Hippocampal formation (tissue), 2 donors: ENCODE results near the gene FAM120A.
"Not testable (repeated sequence)": the region's sequence is repeated elsewhere in the genome, so short reads cannot be mapped to it uniquely, and the experiment has no call there.

Experiments used
- DNase-seq, 2 donors: peaks; one replicate each; lab custom pipeline; 2025; lab: John Stamatoyannopoulos, UW

Gene FAM120A, protein sequence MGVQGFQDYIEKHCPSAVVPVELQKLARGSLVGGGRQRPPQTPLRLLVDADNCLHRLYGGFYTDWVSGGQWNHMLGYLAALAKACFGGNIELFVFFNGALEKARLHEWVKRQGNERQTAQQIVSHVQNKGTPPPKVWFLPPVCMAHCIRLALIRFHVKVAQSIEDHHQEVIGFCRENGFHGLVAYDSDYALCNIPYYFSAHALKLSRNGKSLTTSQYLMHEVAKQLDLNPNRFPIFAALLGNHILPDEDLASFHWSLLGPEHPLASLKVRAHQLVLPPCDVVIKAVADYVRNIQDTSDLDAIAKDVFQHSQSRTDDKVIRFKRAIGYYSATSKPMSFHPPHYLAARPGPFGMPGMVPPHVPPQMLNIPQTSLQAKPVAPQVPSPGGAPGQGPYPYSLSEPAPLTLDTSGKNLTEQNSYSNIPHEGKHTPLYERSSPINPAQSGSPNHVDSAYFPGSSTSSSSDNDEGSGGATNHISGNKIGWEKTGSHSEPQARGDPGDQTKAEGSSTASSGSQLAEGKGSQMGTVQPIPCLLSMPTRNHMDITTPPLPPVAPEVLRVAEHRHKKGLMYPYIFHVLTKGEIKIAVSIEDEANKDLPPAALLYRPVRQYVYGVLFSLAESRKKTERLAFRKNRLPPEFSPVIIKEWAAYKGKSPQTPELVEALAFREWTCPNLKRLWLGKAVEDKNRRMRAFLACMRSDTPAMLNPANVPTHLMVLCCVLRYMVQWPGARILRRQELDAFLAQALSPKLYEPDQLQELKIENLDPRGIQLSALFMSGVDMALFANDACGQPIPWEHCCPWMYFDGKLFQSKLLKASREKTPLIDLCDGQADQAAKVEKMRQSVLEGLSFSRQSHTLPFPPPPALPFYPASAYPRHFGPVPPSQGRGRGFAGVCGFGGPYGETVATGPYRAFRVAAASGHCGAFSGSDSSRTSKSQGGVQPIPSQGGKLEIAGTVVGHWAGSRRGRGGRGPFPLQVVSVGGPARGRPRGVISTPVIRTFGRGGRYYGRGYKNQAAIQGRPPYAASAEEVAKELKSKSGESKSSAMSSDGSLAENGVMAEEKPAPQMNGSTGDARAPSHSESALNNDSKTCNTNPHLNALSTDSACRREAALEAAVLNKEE

DNA sequence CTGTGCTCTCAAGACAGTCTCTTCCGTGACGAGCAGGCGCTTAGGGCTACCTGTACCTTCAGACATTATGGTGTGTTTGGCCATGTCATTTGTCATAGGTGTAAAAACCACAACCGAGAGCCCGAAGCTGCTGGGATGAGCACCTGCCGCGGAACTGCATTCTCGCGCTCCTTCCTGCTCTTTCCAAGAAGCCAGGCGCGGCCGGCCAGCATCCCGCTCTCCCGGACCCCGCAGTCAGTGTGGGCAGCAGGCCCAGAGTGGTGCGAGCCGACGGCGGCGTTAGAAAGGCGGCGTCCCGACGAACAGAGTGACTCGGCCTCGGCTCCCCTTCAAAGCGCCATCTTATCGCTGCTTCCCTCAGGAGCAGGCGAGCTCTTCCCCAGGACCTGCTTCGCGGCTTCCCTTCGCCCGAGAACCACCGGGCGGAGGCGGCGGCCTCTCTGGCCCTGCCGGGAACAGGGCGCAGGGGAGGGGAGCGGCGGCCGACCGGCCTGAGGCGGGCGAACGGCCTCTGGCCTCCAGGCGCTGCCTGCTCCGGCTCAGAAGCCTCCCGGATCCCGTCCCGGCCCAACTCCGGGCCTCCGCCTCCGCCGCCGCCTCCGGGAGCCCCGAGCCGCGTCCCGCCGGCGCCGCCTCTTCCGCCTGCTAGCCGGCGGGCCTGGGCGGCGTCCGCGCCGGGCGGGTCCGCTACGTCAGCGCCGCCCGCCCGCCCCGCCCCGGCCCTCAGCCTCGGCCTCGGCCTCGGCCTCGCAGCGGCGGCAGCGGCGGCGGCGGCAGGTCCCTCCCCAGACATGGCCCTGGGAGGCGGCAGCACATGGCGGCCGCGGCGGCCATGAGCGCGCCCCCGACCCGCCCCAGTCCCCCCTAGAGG lies at the start of gene FAM120A:
Gene FAM120A, plus strand, starts transcription at position 741 of the 871 bp plus-strand sequence. CDS start 231 bp downstream, outside the sequence.
- DNase-seq = peak; percentile 58 to 73

DNA sequence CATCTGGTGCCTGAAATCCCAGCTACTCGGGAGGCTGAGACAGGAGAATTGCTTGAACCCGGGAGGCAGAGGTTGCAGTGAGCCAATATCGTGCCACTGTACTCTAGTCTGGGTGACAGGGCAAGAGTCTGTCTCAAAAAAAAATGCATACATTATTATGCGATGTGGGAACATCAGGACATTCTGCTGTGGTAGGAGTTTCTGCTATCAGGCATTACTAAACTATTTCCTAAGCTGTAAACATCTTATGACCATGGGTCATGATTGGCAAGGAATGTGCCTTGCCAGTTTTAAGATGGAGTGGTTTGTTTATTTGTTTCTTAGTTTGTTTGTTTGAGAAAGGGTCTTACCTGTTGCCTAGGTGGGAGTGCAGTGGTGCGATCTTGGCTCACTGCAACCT lies 45.1 kb upstream of the FAM120A start:
- DNase-seq = no peak

DNA sequence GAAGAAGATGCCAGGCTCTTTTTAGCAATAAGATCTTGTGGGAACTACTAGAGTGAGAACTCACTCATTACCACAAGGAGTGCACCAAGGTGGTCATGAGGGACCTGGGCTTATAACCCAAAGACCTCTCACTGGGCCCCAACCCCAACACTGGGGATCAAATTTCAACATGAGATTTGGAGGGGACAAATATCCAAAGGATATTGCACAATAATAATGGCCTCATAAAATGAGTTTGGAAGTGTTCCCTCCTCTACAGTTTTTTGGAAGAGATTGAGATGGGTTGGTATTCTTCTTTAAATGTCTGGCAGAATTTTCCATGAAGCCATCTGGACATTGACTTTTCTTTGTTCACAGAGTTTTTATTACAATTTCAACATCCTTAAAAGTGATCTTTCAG lies 38.0 kb upstream of the FAM120A start:
- no peak for DNase-seq

DNA sequence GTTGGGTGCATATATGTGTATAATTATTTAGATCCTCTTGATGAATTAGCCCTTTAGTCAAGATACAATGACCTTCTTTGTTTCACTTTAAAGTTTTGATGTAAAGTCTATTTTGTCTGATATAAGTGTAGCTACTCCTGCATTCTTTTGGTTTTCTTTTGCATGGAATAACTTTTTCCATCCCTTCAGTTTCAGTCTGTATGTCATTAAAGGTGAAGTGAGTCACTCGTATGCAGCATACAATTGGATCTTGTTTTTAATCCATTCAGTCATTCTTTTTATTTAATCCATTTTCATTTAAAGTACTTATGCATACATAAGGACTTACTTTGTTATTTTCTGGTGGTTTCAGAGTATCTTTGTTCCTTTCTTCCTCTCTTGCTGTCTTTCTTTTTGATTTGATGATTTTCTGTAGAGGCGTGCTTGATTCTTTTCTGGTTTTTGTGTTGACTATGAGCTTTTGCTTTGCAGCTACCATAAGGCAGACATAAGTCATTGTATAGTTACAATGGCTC lies 36.3 kb upstream of the FAM120A start:
- DNase-seq = no peak

DNA sequence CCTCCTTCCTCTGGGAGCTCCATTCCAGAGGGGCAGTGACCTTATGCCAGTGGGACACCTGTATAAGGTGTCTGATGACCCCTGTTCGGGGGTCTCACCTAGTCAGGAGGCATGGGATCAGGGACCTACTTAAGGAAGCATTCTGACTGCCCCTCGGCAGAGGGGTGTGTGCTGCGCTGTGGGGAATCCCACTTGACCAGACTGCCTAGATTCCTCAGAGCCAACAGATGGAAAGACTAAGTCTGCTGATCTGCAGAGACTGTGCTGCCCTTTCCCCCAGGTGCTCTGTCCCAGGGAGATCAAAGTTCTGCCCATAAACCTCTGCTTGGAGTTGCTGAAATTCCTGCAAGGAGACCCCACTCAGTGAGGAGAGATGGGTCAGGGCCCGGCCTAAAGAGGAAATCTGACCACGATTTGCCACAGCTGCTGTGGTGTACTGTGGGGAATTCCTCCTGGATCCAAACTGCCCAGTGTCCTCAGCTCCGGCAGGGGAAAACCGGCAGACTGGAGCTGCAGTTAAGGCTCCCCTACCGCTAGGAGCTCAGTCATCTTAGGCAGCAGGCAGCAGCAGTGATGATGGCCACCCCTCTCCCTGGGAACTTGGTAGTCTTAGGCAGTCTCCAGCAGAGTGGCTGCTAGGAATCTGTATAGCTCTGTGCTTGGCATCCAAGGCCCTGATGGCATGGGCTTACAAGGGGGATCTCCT lies 34.8 kb upstream of the FAM120A start:
- DNase-seq = no peak

DNA sequence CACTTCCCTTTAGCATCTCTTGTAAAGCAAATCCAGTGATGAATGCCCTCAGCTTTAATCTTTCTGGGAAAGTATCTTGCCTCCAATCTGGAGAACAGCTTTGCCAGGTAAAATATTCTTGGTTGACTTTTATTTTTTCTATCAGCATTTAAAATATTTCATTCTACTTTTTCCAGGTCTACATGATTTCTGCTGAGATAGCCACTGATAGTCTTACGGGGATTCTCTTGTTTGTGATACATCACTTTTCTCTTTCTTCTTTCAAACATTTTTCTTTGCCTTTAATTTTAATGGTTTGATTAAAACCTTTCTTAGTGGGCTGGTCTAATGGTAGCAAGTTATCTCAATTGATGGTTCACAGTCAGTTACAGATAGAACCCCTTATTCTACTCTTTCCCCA lies 33.9 kb upstream of the FAM120A start:
- no peak for DNase-seq

DNA sequence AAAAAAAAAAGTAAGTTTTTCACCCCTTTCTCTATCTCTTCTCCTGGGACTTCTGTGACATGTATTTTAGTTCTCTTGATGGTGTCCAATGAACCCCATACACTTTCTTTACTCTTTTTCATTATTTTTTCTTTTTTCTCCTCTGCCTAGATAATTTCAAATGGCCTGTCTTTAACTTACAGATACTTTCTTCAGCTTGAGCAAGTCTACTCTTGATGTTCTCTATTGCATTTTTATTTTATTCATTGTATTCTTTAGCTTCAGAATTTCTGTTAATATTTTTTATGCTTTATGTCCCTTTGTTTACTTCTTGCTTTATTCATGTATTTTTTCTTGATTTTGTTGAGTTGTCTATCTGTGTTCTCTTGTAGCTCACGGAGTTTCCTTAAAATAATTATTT lies 32.5 kb upstream of the FAM120A start:
- DNase-seq = no peak

DNA sequence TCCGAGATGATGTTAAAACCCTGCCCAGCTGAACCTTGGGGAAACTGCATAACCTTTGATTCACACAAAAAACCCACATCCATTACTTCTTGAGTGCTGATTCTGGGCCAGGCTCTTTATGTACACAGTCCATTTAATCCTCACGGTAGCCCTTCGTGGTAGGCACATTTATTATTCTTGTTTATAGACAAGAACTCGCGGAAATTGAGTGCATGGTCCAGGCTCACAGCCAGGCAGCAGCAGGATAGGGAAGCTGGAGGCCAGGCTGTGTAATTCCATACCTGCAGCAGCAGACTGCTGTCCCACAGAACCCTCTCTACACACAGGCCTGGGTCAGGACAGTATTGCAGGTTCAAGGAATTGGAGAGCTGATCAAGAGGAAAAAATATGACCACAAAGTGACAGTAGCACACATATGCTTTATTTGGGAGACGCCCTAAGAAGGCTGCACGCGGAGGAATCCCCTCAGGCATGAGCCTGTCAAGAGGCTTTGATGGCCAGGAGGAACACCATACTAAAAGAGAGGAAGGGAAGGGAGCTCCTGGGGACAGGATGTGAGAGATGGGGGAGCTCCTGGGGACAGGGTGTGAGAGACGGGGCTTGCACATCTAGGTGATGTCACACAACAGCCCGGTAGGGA lies 28.4 kb upstream of the FAM120A start:
- no peak for DNase-seq

DNA sequence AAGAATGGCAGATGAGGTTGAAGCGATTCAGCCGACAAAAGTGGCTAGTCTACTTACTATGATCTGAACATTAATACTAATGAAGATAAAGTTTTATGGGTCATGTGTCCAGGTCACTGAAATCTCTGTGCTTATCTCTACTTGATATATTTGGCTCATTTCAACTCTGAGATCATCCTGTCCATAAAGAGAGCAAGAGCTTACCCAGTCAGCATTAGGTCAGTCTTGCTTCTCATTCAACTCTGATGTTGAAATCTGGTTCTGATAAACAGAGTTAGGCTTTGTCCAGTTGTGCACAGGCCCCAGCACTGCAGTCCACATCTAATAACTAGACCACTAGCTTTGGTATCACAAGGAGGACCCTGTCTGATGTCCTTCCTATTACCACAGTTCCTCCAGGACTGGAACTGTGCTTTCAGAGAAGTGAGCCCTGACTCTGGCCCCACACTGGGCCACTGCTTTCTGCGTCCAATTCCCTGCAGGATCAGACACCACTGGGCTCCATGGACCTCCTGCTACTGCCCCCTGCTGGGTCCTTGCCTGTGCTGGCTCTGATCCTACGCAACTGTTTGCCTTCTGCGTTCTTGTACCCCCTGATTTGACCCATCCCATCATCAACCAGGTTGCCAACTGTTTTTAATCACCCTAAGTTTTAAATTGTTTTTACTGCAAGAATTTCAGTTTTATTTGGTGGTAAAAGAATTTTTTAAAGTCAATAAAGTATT lies 23.7 kb upstream of the FAM120A start:
- no peak for DNase-seq

DNA sequence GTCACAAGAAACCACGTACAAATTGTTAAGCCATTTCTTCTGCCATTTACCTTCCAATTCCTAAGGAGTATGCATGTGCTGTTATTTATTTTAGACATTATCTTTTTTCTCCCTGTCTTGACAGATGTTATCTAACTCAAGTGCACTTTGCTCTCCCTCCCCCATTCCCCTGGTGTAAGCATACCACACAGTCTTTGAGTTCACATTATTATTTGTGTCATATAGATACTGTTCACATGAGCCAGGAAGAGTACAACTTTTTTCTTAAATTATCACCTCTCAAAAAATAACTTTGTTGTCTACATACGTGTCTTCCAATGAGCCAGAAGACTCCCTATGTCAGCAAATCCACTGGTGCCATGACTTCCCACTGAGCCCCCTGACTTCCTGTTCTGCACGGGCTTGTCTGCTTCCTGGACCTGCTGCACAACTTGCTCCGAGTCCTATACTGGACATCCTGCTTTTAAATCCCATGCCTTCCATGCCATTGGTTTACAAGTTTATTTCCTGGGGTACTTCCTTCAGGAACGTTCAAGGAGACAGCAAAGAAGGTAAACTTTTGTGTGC lies 19.9 kb upstream of the FAM120A start:
- no peak for DNase-seq

DNA sequence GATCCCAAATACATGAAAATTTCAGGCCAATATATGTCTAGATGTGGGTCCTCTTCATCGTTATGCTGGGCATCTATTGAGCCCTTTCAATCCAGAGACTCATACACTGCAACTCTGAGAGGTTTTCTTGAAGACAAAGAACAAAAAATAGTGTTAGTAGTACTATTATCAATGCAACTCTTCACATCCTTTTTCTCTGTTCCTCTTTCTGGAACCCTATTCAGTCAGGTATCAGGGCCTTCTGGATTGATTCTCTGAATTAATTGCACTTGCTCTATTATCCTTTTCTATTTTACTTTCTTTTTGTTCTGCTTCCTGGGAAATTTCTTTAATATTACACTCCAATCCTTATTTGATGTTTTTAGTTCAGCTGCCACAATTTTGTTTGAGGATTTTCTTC lies 18.5 kb upstream of the FAM120A start:
- no peak for DNase-seq

DNA sequence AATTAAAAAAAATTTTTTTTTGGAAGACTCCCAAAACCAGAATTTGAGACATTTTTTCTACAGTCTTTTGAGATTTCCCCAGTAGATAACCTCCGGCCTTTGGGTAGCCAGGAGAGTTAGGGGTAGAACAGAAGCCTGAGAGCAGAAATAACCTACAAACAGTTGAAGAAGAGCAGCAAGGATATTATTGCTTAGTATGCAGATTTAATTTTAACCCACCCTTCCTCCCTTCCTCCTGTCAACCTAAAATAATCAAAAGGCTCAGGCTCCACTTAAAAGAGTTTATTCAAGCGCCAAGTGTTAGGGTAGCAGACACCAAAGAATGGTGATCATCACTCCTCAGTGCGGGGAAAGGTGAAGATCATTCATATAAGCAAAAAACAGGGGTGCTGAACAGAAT lies 17.4 kb upstream of the FAM120A start:
- no peak for DNase-seq

DNA sequence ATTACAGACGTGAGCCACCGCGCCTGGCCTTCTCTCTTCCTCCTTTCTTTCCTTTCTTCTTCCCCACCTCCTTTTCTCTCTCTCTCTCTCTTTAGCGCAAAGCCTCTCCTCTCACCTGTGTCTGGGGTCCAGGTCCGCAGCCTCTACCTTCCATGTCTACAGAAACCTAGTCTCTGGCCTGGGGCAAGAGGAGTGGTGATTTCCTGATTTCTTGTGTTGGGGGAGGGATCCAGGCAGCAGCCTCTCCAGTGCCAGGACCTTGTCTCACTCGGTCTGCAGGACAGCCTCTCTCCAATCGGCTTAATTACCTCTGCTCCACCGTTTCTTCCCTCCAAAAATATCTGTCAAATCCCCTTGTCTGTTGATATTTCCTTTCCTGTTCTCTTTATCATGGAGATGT lies 16.1 kb upstream of the FAM120A start:
- no peak for DNase-seq

DNA sequence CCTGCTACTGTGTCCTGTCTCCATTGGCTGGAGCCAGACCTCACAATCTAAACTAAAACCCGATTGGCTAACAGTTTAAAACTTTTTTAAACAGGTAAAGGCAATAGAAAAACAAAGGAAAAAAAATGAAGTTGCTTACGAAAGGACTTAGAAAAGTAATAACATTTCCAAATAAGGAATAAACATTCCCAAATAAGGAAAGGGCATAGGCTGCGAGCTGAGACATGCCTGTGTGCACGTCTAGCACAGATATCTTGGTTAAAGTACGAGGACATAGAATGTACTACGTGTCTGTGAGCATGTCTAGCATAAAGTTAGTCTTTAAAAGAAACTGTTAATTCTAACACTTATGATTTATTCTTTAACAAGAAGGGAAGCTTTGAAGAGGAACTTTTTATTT lies 15.3 kb upstream of the FAM120A start:
- DNase-seq = no peak

DNA sequence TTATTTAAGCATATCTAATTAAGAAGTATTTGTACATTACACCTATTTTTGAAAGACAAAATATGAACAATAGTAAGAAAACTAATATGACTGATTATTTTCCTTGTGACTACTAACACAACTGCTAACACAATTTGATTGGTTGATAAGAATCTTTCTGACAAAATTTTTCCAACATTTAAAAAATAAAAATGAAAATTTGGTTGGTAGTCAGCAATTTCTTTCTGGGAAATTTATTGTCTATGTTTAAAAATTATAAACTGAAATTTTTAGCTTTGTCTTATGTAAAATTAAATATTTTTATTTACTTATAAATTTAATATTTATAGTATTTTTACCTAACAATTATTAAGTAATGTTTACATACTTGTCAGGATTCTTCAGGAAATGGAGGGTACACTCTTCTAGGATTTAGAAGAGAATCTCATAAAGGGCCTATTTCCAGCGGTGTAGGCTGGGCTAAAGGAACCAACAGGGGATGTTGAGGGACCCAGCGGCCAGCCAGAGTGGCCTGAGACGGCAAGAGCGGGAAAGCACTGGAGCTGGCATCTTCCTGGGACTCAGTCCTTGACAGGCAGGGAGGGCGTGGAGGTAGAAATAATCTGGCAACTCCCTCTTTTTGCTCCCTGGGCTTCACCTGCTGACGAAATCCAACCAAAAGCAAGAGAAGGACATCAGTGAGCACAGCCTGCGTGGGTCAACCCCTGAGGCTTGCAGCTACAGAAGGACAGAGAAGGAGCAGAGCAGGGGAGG lies 14.7 kb upstream of the FAM120A start:
- no peak for DNase-seq

DNA sequence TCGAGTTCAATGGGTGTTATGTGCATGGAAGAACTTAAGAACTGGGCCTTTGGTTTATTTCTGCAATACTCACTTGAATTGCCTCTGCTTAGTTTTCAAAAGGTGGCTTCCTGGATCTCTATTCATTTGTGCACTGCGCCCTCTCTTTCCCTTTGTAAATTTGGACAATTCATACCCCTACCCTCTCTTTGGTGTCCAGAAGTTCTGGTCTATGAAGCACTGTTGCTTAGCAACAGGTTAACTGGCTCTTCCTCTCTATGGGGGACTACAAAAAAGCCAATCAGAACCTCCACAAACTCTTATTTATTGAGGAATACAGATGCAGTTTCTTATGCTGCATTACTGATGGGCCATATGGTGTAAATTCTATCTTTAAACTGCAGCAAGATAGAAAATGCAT lies 13.5 kb upstream of the FAM120A start:
- no peak for DNase-seq

DNA sequence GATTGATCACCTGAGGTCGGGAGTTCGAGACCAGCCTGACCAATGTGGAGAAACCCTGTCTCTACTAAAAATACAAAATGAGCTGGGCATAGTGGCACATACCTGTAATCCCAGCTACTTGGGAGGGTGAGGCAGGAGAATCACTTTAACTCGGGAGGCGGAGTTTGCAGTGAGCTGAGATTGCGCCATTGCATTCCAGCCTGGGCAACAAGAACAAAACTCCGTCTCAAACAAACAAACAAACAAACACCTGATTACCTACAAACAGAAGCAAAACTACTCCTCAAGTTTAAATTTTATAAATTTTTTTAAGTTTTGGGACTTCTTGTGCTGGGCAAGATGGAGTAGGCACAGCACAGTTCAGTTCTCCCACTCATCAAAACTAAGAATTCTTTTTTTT lies 12.2 kb upstream of the FAM120A start:
- not testable (repeated sequence) for DNase-seq

DNA sequence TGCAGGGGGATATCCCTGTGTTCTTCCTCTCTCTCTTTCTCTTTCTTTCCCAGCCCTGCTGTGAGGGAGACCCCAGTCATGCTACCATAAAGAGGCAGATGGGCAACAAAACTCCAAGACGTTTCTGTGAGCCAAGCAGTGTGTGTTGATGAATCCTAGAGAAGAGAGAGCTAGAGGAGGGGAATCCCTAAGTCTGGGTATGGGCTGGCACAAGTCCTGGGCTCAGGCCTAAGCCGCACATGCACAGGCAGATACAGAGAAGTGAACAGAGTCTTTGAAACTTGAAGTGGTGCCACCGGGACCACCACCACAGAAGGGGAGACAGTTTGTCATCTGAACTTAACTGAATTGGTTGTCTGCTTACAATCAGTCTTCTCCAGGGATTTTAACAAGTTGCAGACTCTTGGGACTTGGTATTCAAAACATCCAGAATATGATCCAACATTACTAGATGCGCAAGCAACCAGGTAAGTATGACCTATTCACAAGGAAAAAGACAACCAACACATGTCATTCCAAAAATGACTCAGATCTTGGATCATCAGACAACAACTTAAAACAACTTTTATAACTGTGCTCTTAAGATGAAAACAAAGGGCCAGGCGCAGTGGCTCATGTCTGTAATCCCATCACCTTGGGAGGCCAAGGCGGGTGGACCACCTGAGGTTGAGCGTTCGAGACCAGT lies 10.4 kb upstream of the FAM120A start:
- no peak for DNase-seq
